ENCODE results near the gene CACNA1I.

- TF ChIP-seq, protein P1, sequence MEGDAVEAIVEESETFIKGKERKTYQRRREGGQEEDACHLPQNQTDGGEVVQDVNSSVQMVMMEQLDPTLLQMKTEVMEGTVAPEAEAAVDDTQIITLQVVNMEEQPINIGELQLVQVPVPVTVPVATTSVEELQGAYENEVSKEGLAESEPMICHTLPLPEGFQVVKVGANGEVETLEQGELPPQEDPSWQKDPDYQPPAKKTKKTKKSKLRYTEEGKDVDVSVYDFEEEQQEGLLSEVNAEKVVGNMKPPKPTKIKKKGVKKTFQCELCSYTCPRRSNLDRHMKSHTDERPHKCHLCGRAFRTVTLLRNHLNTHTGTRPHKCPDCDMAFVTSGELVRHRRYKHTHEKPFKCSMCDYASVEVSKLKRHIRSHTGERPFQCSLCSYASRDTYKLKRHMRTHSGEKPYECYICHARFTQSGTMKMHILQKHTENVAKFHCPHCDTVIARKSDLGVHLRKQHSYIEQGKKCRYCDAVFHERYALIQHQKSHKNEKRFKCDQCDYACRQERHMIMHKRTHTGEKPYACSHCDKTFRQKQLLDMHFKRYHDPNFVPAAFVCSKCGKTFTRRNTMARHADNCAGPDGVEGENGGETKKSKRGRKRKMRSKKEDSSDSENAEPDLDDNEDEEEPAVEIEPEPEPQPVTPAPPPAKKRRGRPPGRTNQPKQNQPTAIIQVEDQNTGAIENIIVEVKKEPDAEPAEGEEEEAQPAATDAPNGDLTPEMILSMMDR (conservative IDR thresholded peaks at IDR 0.05 in 1 of 2, IDR thresholded peaks at IDR 0.05 in 1 of 2; ENCODE audit: low read depth in 1 of 2, low read length in 2 of 2): no peak
- no peak for TF ChIP-seq EZH2 (IDR thresholded peaks at IDR 0.05; ENCODE audit: low read length, missing control alignments)
Observed at GRCh38 chr22:39683639-39684038, 113.1 kb downstream of the CACNA1I start.
